Stimulated activated CD8-positive, alpha-beta memory T cell treated with anti-CD3 and anti-CD28 coated beads, Interleukin-4, amount 100 ng/mL, for 48 hours (primary cell): ENCODE measurements around the gene PCDHGB5.
"Not testable (repeated sequence)": the region's sequence is repeated elsewhere in the genome, so short reads cannot be mapped to it uniquely, and the experiment has no call there.

ENCODE experiments used
- DNase-seq: peaks from one replicate; pipeline ENCODE4 v3.0.0-alpha.2; 2020

Gene PCDHGB5

DNA sequence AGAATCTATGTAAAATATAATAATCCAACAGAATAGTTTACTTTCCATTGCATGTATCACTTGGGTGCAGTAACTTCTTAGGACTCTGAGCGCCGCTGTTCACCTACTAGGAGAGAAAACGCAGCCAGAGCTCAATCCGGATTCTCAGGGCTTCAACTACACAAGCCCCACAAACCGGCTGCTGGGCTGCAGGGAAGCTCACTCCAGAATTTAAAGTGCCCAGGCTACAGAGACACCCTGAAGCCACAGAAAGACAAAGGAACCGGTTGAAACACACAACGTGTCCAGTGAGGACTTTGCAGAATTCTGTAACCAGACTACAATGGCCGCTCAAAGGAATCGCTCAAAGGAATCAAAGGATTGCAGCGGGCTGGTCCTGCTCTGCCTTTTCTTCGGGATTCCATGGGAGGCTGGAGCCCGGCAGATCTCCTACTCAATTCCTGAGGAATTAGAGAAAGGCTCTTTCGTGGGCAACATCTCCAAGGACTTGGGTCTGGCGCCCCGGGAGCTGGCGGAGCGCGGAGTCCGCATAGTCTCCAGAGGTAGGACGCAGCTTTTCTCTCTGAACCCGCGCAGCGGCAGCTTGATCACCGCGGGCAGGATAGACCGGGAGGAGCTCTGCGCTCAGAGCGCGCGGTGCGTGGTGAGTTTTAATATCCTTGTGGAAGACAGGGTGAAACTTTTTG lies 15.2 kb downstream of the PCDHGB5 start, which contains the start of gene PCDHGA10:
Gene PCDHGA10, plus strand, starts transcription at position 134 of the 686 bp plus-strand sequence. Its CDS starts 189 bp downstream, at position 323.
- DNase-seq, result peak; percentile 66

DNA sequence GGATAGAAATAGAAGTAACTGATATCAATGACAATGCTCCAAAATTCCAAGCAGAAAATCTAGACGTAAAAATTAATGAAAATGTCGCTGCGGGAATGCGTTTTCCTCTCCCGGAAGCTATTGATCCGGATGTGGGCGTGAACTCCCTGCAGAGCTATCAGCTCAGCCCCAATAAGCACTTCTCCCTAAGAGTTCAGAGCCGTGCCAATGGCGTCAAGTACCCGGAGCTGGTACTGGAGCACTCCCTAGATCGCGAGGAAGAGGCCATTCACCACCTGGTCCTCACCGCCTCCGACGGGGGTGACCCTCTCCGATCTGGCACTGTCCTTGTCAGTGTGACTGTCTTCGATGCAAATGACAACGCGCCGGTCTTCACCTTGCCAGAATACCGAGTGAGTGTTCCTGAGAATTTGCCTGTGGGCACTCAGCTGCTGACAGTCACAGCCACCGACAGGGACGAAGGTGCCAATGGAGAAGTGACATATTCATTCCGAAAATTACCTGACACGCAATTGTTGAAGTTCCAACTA lies 15.9 kb downstream of the PCDHGB5 start:
- DNase-seq, result no peak

DNA sequence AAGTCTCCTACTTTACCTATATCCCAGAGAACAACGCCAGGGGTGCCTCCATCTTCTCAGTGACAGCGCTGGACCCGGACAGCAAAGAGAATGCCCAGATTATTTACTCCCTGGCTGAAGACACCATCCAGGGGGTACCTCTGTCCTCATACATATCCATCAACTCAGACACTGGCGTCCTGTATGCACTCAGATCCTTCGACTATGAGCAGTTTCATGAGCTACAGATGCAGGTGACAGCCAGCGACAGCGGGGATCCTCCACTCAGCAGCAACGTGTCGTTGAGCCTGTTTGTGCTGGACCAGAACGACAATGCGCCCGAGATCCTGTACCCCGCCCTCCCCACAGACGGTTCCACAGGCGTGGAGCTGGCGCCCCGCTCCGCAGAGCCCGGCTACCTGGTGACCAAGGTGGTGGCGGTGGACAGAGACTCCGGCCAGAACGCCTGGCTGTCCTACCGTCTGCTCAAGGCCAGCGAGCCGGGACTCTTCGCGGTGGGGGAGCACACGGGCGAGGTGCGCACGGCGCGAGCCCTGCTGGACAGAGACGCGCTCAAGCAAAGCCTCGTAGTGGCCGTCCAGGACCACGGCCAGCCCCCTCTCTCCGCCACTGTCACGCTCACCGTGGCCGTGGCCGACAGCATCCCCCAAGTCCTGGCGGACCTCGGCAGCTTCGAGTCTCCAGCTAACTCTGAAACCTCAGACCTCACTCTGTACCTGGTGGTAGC lies 17.0 kb downstream of the PCDHGB5 start:
- DNase-seq, result not testable (repeated sequence)

- not testable (repeated sequence) for DNase-seq
These were observed 17.5 kb downstream of the PCDHGB5 start for GRCh38 chr5:141415275-141415618.

DNA sequence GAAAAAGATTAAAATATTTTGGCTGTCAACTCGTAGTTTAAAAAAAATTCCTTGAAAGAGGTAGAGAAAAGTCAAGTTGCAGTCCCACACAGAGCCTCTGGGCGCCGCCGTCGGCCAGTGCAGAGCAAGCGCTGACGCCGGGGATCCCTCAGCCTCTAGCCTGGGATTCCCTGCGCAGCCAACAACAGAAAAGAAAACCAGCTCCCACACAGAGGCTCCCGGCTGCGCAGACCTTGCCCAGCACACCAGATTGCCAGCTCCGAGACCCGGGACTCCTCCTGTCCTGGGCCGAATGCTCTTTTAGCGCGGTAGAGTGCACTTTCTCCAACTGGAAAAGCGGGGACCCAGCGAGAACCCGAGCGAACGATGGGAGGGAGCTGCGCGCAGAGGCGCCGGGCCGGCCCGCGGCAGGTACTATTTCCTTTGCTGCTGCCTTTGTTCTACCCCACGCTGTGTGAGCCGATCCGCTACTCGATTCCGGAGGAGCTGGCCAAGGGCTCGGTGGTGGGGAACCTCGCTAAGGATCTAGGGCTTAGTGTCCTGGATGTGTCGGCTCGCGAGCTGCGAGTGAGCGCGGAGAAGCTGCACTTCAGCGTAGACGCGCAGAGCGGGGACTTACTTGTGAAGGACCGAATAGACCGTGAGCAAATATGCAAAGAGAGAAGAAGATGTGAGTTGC lies 19.9 kb downstream of the PCDHGB5 start, which contains the start of gene PCDHGB7:
Gene PCDHGB7, plus strand, starts transcription at position 184 of the 679 bp plus-strand sequence. Its CDS starts 183 bp downstream, at position 367.
- DNase-seq, result peak; percentile 76

DNA sequence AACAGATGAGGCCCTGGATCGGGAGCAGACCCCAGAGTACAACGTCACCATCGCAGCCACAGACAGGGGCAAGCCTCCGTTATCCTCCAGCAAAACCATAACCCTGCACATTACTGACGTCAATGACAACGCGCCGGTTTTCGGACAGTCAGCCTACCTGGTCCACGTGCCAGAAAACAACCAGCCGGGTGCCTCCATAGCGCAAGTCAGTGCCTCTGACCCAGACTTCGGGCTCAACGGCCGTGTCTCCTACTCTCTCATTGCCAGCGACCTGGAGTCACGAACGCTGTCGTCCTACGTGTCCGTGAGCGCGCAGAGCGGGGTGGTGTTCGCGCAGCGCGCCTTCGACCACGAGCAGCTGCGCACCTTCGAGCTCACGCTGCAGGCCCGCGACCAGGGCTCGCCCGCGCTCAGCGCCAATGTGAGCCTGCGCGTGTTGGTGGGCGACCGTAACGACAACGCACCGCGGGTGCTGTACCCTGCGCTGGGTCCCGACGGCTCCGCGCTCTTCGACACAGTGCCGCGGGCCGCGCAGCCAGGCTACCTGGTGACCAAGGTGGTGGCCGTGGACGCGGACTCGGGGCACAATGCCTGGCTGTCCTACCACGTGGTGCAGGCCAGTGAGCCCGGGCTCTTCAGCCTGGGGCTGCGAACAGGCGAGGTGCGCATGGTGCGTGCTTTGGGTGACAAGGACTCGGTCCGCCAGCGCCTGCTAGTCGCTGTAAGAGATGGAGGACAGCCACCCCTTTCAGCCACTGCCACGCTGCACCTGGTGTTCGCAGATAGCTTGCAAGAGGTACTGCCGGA lies 21.5 kb downstream of the PCDHGB5 start:
- no peak for DNase-seq

DNA sequence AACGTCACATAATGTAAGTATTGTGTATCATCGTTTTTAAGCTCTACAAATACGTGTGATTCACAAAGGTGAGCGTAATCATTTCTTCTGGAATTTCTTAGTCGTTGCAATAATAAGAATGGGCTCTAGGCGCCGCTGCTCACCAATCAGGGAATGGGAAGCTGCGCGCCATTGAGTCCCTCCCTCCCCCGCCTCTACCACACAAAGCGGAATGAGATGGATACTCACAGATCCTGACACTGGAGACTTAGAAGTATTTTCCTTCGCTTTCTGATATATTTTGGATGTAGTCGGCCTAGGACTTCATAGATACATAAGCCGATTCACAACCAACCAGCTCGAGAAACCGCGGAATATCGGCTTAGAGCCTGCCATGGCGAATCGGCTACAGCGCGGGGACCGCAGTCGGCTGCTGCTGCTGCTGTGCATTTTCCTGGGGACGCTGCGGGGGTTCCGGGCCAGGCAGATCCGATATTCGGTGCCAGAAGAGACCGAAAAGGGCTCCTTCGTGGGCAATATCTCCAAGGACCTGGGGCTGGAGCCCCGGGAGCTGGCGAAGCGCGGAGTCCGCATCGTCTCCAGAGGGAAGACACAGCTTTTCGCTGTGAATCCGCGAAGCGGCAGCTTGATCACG lies 23.2 kb downstream of the PCDHGB5 start, which contains the start of gene PCDHGA11:
Gene PCDHGA11, plus strand, starts transcription at position 197 of the 634 bp plus-strand sequence. Its CDS starts 177 bp downstream, at position 374.
- DNase-seq, result peak; percentile 77

GRCh38 chr5:141421489-141421855 lies 23.7 kb downstream of the PCDHGB5 start:
- DNase-seq, result no peak

- DNase-seq, result no peak
These were observed 25.1 kb downstream of the PCDHGB5 start for GRCh38 chr5:141422742-141423291.

DNA sequence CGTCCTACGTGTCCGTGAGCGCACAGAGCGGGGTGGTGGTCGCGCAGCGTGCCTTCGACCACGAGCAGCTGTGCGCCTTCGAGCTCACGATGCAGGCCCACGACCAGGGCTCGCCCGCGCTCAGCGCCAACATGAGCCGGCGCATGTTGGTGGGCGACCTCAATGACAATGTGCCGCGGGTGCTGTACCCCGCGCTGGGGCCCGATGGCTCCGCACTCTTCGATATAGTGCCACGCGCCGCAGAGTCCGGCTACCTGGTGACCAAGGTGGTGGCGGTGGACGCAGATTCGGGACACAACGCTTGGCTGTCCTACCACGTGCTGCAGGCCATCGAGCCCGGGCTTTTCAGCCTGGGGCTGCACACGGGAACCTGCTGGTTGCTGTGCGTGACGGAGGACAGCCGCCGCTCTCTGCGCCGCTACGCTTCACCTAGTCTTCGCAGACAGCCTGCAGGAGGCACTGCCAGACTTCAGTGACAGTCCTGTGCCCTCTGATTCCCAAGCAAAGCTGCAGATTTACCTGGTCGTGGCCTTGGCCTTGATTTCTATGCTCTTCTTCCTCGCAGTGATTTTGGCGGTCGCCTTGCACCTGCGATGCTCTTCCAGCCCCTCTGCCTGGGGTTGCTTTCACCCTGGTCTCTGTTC lies 30.2 kb downstream of the PCDHGB5 start:
- DNase-seq, result no peak

DNA sequence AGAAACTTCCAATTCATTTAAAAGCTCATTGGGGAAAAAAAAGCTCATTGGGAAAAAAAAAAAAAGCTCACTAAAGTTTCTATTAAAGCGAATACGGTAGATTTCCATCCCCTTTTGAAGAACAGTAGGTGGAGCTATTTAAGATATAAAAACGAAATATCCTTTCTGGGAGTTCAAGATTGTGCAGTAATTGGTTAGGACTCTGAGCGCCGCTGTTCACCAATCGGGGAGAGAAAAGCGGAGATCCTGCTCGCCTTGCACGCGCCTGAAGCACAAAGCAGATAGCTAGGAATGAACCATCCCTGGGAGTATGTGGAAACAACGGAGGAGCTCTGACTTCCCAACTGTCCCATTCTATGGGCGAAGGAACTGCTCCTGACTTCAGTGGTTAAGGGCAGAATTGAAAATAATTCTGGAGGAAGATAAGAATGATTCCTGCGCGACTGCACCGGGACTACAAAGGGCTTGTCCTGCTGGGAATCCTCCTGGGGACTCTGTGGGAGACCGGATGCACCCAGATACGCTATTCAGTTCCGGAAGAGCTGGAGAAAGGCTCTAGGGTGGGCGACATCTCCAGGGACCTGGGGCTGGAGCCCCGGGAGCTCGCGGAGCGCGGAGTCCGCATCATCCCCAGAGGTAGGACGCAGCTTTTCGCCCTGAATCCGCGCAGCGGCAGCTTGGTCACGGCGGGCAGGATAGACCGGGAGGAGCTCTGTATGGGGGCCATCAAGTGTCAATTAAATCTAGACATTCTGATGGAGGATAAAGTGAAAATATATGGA lies 32.8 kb downstream of the PCDHGB5 start, which contains the start of gene PCDHGA12:
Gene PCDHGA12, plus strand, starts transcription at position 176 of the 782 bp plus-strand sequence. Its CDS starts 253 bp downstream, at position 429.
- DNase-seq, result peak; percentile 42

DNA sequence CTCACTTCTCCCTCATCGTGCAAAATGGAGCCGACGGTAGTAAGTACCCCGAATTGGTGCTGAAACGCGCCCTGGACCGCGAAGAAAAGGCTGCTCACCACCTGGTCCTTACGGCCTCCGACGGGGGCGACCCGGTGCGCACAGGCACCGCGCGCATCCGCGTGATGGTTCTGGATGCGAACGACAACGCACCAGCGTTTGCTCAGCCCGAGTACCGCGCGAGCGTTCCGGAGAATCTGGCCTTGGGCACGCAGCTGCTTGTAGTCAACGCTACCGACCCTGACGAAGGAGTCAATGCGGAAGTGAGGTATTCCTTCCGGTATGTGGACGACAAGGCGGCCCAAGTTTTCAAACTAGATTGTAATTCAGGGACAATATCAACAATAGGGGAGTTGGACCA lies 33.5 kb downstream of the PCDHGB5 start:
- no peak for DNase-seq

- DNase-seq, result not testable (repeated sequence)
These were observed 34.6 kb downstream of the PCDHGB5 start for GRCh38 chr5:141432308-141432707.

- not testable (repeated sequence) for DNase-seq
These were observed 35.0 kb downstream of the PCDHGB5 start for GRCh38 chr5:141432726-141433125.

GRCh38 chr5:141434006-141434405 lies 36.3 kb downstream of the PCDHGB5 start:
- DNase-seq, result no peak

DNA sequence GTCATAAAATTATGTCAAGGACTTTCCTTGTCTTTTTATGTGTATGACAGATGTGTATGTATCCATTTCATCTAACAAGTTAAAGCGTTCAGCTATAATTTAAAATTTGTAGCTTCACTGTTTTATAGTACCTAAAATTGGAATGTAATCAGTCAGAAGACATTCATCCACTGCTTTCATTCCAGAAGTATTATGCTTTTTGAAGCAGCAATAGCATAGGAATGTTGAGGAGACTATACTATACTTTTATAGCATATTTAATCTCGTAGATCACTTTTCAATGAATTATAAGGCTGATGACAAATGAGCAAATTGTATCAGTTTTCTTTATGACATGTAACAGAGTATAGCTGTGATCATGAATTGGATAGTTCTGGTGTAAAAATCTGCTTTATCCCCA lies 39.5 kb downstream of the PCDHGB5 start:
- DNase-seq, result no peak

DNA sequence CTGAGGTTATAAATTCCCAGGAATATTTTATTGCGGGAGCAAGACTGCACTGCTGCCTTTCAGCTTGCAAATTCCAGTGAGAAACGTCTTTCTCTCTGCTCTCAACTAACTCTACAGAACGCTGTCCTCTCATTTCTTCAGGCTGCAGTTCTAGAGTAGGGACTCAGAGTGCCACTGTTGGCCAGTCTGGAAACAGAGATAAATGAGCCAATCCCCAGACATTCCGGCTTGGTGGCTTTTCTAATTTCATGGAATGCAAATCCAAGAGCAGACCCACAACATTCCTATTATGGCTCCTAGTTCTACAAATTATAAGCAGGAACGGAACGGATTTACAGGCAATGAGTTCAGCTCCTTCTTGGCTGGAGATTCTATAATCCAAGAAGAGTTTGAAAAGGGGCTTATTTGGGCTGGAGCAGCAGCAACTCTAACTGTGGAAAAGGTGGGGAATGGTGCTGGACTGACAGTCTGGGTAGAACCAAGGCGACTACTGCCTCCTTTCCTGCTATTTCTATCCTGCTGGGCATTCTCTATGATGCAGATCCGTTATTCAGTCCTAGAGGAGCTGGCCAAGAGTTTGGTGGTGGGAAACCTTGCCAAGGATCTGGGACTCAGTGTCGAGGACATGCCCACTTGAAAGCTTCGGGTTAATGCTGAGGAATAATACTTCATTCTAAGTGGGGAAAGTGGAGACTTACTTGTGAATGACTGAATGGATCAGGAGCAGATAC lies 41.8 kb downstream of the PCDHGB5 start:
- no peak for DNase-seq

GRCh38 chr5:141440341-141440740 lies 42.6 kb downstream of the PCDHGB5 start:
- DNase-seq, result no peak

DNA sequence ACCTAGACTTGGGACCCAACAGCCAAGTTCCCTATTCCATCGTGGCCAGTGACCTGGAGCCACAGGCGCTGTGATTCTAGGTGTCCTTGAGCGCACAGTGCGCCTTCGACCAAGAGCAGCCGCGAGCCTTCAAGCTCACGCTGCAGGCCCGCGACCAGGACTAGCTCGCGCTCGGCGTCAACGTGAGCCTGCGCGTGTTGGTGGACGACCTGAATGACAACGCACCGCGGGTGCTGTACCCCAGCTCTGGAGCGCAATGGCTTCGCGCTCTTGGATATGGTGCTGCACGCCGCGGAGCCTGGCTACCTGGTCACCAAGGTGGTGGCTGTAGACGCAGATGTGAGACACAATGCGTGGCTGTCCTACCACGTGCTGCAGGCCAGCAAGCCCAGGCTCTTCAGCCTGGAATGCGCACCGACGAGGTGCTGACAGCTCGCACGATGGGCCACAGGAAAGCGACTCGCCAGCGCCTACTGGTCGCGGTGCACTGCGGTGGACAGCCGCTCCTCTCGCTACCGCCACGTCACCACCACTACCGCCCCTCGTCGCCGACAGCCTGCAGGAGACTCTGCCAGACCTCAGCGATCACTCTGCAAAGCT lies 43.9 kb downstream of the PCDHGB5 start:
- DNase-seq, result no peak
